ENCODE measurements around the gene CABP1. TPM values are rescaled to one million over a fixed set of nuclear protein-coding genes. Genes with fewer than 3 reads are reported as not detected.

CABP1 gene
- total and polyA plus RNA-seq, 2 donors (not counting 1 experiment from before 2014, with no cell fraction given), result not detected

GRCh38 chr12:120643574-120643973 lies 3.1 kb downstream of the CABP1 start:
- peaks cover 20 to 24% of the 10 kb centered on the region in 2 donors for H3K4me1 ChIP-seq (ENCODE audit: control insufficient read depth in 2 of 2, insufficient read depth in 2 of 2, low read length in 2 of 2)
- no peak overlapping the region for H3K4me3 Mint-ChIP-seq
- ChIA-PET CTCF (interaction anchor here (0.7 to 12.5 kb wide), 7 partner anchors 30 to 466 kb away, joined by 3 to 204 read pairs (median 9); partner anchors contain the start of gene UNC119B), POLR2A (no interaction called here)
- intact Hi-C loops (cut with micrococcal nuclease), result no loop called here
- no peak overlapping the region for H3K9ac ChIP-seq (ENCODE audit: low read length)
- no peaks in the 10 kb centered on the region for H3K79me2 ChIP-seq (ENCODE audit: control insufficient read depth, insufficient read depth, low read length)
- H3K4me1 Mint-ChIP-seq, result peaks cover 23% of the 10 kb centered on the region
- whole genome bisulfite sequencing (ENCODE audit: insufficient coverage), result 95% methylated on average over 2 of the region's 4 CpGs
- H3K4me3 ChIP-seq (ENCODE audit: control extremely low read depth in 1 of 5, extremely low read depth in 1 of 5, insufficient read depth in 1 of 5, low read depth in 2 of 5, low read length in 4 of 5), result no peak overlapping the region
- TF ChIP-seq EZH2 (IDR thresholded peaks at IDR 0.05; ENCODE audit: borderline replicate concordance, insufficient read depth, low read depth, low read length, poor library complexity, severe bottlenecking) (no peak), CTCF (IDR thresholded peaks at IDR 0.05) (no peak)
- H3K9me3 ChIP-seq (ENCODE audit: control extremely low read depth in 1 of 3, control insufficient read depth in 2 of 3, insufficient read depth in 1 of 3, low read length in 2 of 3), result peaks cover 0 to 5% (median 0%) of the 10 kb centered on the region in 3 donors
- peaks cover 0 to 63% (median 42%) of the 10 kb centered on the region in 4 experiments for H3K27me3 ChIP-seq (replicated peaks in 1 of 4; ENCODE audit: control extremely low read depth in 1 of 4, control insufficient read depth in 3 of 4, insufficient read depth in 4 of 4, low read length in 3 of 4)
- no peaks in the 10 kb centered on the region for H4K20me1 ChIP-seq (ENCODE audit: control insufficient read depth, insufficient read depth, low read length, poor library complexity, severe bottlenecking)
- ATAC-seq (ENCODE audit: low read depth) (no peak), DNase-seq (no peak)
- H3K27me3 Mint-ChIP-seq, result peaks cover 58% of the 10 kb centered on the region
- H3K9me3 Mint-ChIP-seq (ENCODE audit: insufficient read depth), result no peaks in the 10 kb centered on the region
- no peak overlapping the region for H3K27ac ChIP-seq (ENCODE audit: low read length in 2 of 2)
- no peak overlapping the region for H3K4me2 ChIP-seq (replicated peaks; ENCODE audit: low read depth, low read length, poor library complexity, severe bottlenecking)
- no peak overlapping the region for H3K27ac Mint-ChIP-seq
- no peak overlapping the region for H2AFZ ChIP-seq (ENCODE audit: insufficient read depth, low read depth, low read length, poor library complexity, severe bottlenecking)
- no peaks in the 10 kb centered on the region for H3K36me3 ChIP-seq (replicated peaks in 1 of 2; ENCODE audit: control extremely low read depth in 1 of 2, control insufficient read depth in 1 of 2, extremely low read depth in 1 of 2, insufficient read depth in 2 of 2, low read length in 1 of 2)

- DNase-seq, result no peak
- 86% methylated on average over 4 of the region's 6 CpGs for WGBS (ENCODE audit: insufficient coverage)
- H3K36me3 ChIP-seq (replicated peaks in 1 of 2; ENCODE audit: control extremely low read depth in 1 of 2, control insufficient read depth in 1 of 2, extremely low read depth in 1 of 2, insufficient read depth in 2 of 2, low read length in 1 of 2), result no peaks in the 10 kb centered on the region
- H3K27ac ChIP-seq (ENCODE audit: low read length in 2 of 2), result no peak overlapping the region
- intact Hi-C loops (cut with micrococcal nuclease), result loop anchor here (5.0 kb wide), 5 partner anchors 256 to 466 kb away; partner anchors contain the start of genes PLA2G1B and SPPL3
- TF ChIP-seq EZH2 (IDR thresholded peaks at IDR 0.05; ENCODE audit: borderline replicate concordance, insufficient read depth, low read depth, low read length, poor library complexity, severe bottlenecking) (no peak), CTCF (IDR thresholded peaks at IDR 0.05) (no peak)
- ChIA-PET CTCF (interaction anchor here (0.7 to 12.5 kb wide), 20 partner anchors 9 to 450 kb away, joined by 3 to 204 read pairs (median 4); partner anchors contain the start of genes ACADS, MLEC, POP5 and UNC119B), POLR2A (no interaction called here)
- H3K9me3 ChIP-seq (ENCODE audit: control extremely low read depth in 1 of 3, control insufficient read depth in 2 of 3, insufficient read depth in 1 of 3, low read length in 2 of 3), result peaks cover 0 to 5% (median 0%) of the 10 kb centered on the region in 3 donors
- no peak overlapping the region for H2AFZ ChIP-seq (ENCODE audit: insufficient read depth, low read depth, low read length, poor library complexity, severe bottlenecking)
- no peak overlapping the region for H3K4me2 ChIP-seq (replicated peaks; ENCODE audit: low read depth, low read length, poor library complexity, severe bottlenecking)
- H3K27me3 Mint-ChIP-seq, result peaks cover 75% of the 10 kb centered on the region
- no peaks in the 10 kb centered on the region for H4K20me1 ChIP-seq (ENCODE audit: control insufficient read depth, insufficient read depth, low read length, poor library complexity, severe bottlenecking)
- peaks cover 0 to 70% (median 43%) of the 10 kb centered on the region in 4 experiments for H3K27me3 ChIP-seq (replicated peaks in 1 of 4; ENCODE audit: control extremely low read depth in 1 of 4, control insufficient read depth in 3 of 4, insufficient read depth in 4 of 4, low read length in 3 of 4)
- H3K79me2 ChIP-seq (ENCODE audit: control insufficient read depth, insufficient read depth, low read length), result peaks cover 4% of the 10 kb centered on the region
- H3K4me1 ChIP-seq (ENCODE audit: control insufficient read depth in 2 of 2, insufficient read depth in 2 of 2, low read length in 2 of 2), result peaks cover 30 to 31% of the 10 kb centered on the region in 2 donors
- no peak overlapping the region for H3K4me3 Mint-ChIP-seq
- H3K9me3 Mint-ChIP-seq (ENCODE audit: insufficient read depth), result no peaks in the 10 kb centered on the region
- no peak overlapping the region for H3K4me3 ChIP-seq (ENCODE audit: control extremely low read depth in 1 of 5, extremely low read depth in 1 of 5, insufficient read depth in 1 of 5, low read depth in 2 of 5, low read length in 4 of 5)
- H3K27ac Mint-ChIP-seq, result no peak overlapping the region
- no peak overlapping the region for H3K9ac ChIP-seq (ENCODE audit: low read length)
- ATAC-seq (ENCODE audit: low read depth), result no peak
- peaks cover 32% of the 10 kb centered on the region for H3K4me1 Mint-ChIP-seq
These were observed 5.6 kb downstream of the CABP1 start for GRCh38 chr12:120646044-120646443.

All from B cell (primary cell).